Keratinocyte (primary cell): ENCODE measurements around the gene TRIM38.

Experiments used
- EZH2 ChIP-seq: IDR thresholded peaks from one replicate; pipeline ENCODE4 v1.6.1; 2012; ENCODE audit warnings: inconsistent platforms, mild to moderate bottlenecking, low read length, moderate library complexity
- TF ChIP-seq, protein P1 (sequence below), 3 experiments: IDR thresholded peaks in 1 of 3; conservative IDR thresholded peaks in 1 of 3; optimal IDR thresholded peaks in 1 of 3; 2 replicates in 2 of 3; 3 replicates in 1 of 3; pipeline versions ENCODE3 to v1.5.1; 2011; ENCODE audit warnings: low read length in 3 of 3, mild to moderate bottlenecking in 3 of 3, moderate library complexity in 2 of 3, control low read depth in 1 of 3, inconsistent platforms in 1 of 3; ENCODE audit not compliant: insufficient read depth in 2 of 3; ENCODE audit errors: extremely low read depth in 1 of 3

DNA sequence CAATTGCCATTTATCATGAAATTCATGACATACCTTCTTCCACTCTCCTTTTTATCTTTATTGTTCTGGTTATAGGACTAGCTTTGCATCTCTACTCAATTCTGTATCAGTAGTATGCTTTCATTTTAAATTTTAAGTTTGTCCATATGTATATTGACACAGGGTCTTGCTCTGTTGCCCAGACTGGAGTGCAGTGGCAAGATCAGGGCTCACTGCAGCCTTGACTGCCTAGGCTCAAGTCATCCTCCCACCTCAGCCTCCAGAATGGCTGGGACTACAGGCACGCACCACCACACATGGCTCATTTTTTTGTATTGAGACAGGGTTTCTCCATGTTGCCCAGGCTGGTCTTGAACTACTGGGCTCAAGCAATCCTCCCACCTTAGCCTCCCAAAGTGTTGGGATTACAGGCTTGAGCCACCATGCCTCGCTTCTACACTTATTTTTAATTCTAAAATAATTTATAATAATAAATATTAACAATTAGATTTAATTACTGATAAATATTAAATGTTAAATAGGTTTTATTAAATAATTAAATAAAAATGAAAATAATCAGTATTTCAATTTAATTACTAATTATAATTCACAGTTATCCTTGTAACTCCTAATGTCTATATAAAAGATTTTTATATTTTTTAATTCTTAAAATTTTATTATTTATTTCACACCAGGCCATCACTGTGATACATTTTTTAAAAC, 27.7 kb downstream of the TRIM38 start:
- TF ChIP-seq, protein P1, sequence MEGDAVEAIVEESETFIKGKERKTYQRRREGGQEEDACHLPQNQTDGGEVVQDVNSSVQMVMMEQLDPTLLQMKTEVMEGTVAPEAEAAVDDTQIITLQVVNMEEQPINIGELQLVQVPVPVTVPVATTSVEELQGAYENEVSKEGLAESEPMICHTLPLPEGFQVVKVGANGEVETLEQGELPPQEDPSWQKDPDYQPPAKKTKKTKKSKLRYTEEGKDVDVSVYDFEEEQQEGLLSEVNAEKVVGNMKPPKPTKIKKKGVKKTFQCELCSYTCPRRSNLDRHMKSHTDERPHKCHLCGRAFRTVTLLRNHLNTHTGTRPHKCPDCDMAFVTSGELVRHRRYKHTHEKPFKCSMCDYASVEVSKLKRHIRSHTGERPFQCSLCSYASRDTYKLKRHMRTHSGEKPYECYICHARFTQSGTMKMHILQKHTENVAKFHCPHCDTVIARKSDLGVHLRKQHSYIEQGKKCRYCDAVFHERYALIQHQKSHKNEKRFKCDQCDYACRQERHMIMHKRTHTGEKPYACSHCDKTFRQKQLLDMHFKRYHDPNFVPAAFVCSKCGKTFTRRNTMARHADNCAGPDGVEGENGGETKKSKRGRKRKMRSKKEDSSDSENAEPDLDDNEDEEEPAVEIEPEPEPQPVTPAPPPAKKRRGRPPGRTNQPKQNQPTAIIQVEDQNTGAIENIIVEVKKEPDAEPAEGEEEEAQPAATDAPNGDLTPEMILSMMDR (optimal IDR thresholded peaks at IDR 0.05 in 1 of 3, IDR thresholded peaks at IDR 0.05 in 1 of 3, conservative IDR thresholded peaks at IDR 0.05 in 1 of 3; ENCODE audit: extremely low read depth in 1 of 3, insufficient read depth in 2 of 3, low read length in 3 of 3) = no peak
- no peak for TF ChIP-seq EZH2
